Measurements from ENCODE around the gene ADGRV1. TPM values are rescaled to one million over a fixed set of nuclear protein-coding genes. Genes with fewer than 3 reads are reported as not detected.

The ADGRV1 gene
- total and polyA plus RNA-seq, 9 of the 15 experiments (the other 6 are each of a cell fraction or from before 2014, with no cell fraction given): 21.7 to 156 (median 58.2) TPM

- TF ChIP-seq, protein P1, sequence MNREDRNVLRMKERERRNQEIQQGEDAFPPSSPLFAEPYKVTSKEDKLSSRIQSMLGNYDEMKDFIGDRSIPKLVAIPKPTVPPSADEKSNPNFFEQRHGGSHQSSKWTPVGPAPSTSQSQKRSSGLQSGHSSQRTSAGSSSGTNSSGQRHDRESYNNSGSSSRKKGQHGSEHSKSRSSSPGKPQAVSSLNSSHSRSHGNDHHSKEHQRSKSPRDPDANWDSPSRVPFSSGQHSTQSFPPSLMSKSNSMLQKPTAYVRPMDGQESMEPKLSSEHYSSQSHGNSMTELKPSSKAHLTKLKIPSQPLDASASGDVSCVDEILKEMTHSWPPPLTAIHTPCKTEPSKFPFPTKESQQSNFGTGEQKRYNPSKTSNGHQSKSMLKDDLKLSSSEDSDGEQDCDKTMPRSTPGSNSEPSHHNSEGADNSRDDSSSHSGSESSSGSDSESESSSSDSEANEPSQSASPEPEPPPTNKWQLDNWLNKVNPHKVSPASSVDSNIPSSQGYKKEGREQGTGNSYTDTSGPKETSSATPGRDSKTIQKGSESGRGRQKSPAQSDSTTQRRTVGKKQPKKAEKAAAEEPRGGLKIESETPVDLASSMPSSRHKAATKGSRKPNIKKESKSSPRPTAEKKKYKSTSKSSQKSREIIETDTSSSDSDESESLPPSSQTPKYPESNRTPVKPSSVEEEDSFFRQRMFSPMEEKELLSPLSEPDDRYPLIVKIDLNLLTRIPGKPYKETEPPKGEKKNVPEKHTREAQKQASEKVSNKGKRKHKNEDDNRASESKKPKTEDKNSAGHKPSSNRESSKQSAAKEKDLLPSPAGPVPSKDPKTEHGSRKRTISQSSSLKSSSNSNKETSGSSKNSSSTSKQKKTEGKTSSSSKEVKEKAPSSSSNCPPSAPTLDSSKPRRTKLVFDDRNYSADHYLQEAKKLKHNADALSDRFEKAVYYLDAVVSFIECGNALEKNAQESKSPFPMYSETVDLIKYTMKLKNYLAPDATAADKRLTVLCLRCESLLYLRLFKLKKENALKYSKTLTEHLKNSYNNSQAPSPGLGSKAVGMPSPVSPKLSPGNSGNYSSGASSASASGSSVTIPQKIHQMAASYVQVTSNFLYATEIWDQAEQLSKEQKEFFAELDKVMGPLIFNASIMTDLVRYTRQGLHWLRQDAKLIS (CRISPR knock-in tag; IDR thresholded peaks at IDR 0.05): no peak
- TF ChIP-seq KLF13 (tag; IDR thresholded peaks at IDR 0.05; ENCODE audit: borderline replicate concordance, low read depth) (no peak), ZNF23 (CRISPR knock-in tag; IDR thresholded peaks at IDR 0.05) (no peak), ZBTB40 (IDR thresholded peaks at IDR 0.05) (no peak), ZBTB40 (CRISPR knock-in tag; IDR thresholded peaks at IDR 0.05) (no peak), XRCC3 (IDR thresholded peaks at IDR 0.05) (no peak), NFATC3 (IDR thresholded peaks at IDR 0.05) (no peak), ZNF347 (CRISPR knock-in tag; IDR thresholded peaks at IDR 0.05; ENCODE audit: low read depth) (no peak), SIRT6 (IDR thresholded peaks at IDR 0.05; ENCODE audit: low read depth, low read length) (no peak), U2AF2 (optimal IDR thresholded peaks at IDR 0.05; ENCODE audit: low read depth, low read length) (no peak)
Measured at GRCh38 chr5:90569084-90569483, 10.5 kb downstream of the ADGRV1 start (continued).

Data from K562 (cell line).